Stomach (tissue), 9 donors: ENCODE data around the gene CACNA1E. TPM values are rescaled to one million over a fixed set of nuclear protein-coding genes. Genes with fewer than 3 reads are reported as not detected.

Experiments
- DNase-seq, 2 donors: peaks; one replicate each; pipeline versions ENCODE4 v3.0.0 to v3.0.0-alpha.2; 2013 to 2019
- H3K27ac ChIP-seq, 5 donors: fragments of 200-600 bp in 4 of 5; sonication (generic) in 4 of 5; one replicate each; pipeline ENCODE4 v1.5.1; 2013 to 2019; ENCODE audit warnings: mild to moderate bottlenecking in 1 of 5, moderate library complexity in 1 of 5
- H3K27me3 ChIP-seq, 3 donors: fragments of 200-600 bp; sonication (generic); one replicate each; pipeline ENCODE4 v1.5.1; 2017 to 2019; ENCODE audit warnings: mixed run types in 1 of 3
- H3K36me3 ChIP-seq, 4 donors: fragments of 200-600 bp; sonication (generic); 1 replicate in 3 of 4; 2 replicates in 1 of 4; pipeline ENCODE4 v1.5.1; 2016 to 2019
- H3K4me1 ChIP-seq, 4 donors: fragments of 200-600 bp; sonication (generic); one replicate each; pipeline ENCODE4 v1.5.1; 2016 to 2019
- H3K4me3 ChIP-seq, 4 donors: fragments of 200-600 bp; sonication (generic) in 3 of 4; one replicate each; pipeline ENCODE4 v1.5.1; 2016 to 2019; ENCODE audit warnings: mild to moderate bottlenecking in 1 of 4
- H3K9me3 ChIP-seq, 4 donors: fragments of 200-600 bp; sonication (generic); one replicate each; pipeline ENCODE4 v1.5.1; 2016 to 2019
- EP300 ChIP-seq: sonication (generic); formaldehyde crosslinking; IDR thresholded peaks from one replicate; pipeline ENCODE4 v1.6.1; 2017; ENCODE audit warnings: antibody characterized with exemption
- POLR2A ChIP-seq, 4 donors: fragments of 450-650 bp; IDR thresholded peaks; one replicate each; pipeline ENCODE4 v1.6.1; 2016; ENCODE audit warnings: antibody characterized with exemption in 4 of 4, control low read depth in 2 of 4, mild to moderate bottlenecking in 1 of 4, moderate library complexity in 1 of 4
- POLR2AphosphoS5 ChIP-seq, 3 donors: sonication (generic); formaldehyde crosslinking; IDR thresholded peaks; one replicate each; pipeline ENCODE4 v1.6.1; 2016; ENCODE audit warnings: antibody characterized with exemption in 3 of 3
- WGBS, 5 donors: extraction: QIAGEN DNeasy Blood & Tissue Kit in 3 of 5; methylation state at CpG; one replicate each; pipeline versions ENCODE4 v1.1.5 to v1.1.7; 2013 to 2018; 5-methylcytosine and 5-hydroxymethylcytosine counted together
- intact Hi-C: fragments of 100-400 bp; cut with DNase I; formaldehyde crosslinking; loops from one replicate; pipeline ENCODE4 v1.15.1; 2023; ENCODE audit warnings: low total_unique reads
- polyA plus RNA-seq, 3 donors: library from polyadenylated mRNA; stranded (reverse); fragments of 200-250 nt; gene quantifications; one replicate each; pipeline ENCODE4 v1.2.3, GENCODE V29; 2013
- total RNA-seq, 5 donors: library from RNA; depleted of rRNA; stranded (reverse); fragments of >200 nt; gene quantifications; one replicate each; pipeline versions ENCODE4 v1.1.0 to v1.2.3, GENCODE V29; 2014 to 2016
- TF ChIP-seq, protein P1 (sequence below), 7 experiments: fragments of 450-650 bp in 4 of 7; fragments of 200-600 bp in 3 of 7; sonication (generic) in 3 of 7; IDR thresholded peaks; one replicate each; pipeline ENCODE4 v1.5.1; 2016 to 2019; ENCODE audit warnings: antibody characterized with exemption in 7 of 7, control low read depth in 2 of 7, mild to moderate bottlenecking in 1 of 7
- donor health status: healthy with polysubstance abuse.
- donor health status: Bipolar disorder and iron deficiency.
- donor health status: healthy.

CACNA1E gene
- total and polyA plus RNA-seq, 8 donors, result under 0.01 to 1.8 (median 0.01) TPM; not detected in 4

DNA sequence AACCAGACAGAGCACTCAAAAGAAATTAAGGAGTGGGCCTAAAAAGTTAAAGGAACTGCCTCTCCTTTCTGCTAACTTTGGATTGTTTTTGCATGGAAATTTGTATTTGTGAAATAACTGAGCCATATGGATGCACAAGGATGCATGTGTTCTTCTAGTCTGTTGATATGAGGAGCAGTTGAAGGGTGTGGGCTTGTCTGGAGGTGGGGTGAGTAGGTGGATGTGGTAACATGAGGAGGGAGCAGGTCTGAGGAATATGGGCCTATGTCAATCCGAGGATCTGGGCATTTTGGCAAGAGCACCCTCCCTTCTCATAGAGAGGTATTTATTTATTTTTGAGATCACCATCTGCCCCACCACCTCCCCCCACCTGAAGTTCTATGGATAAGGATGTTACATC lies 13.4 kb downstream of the CACNA1E start:
- no peaks in the 10 kb centered on the region for H3K9me3 ChIP-seq
- H3K27ac ChIP-seq, result no peak overlapping the region
- TF ChIP-seq POLR2AphosphoS5 (IDR thresholded peaks at IDR 0.05), result no peak
- no peak for TF ChIP-seq POLR2A (IDR thresholded peaks at IDR 0.05)
- no peak for TF ChIP-seq EP300
- TF ChIP-seq, protein P1, sequence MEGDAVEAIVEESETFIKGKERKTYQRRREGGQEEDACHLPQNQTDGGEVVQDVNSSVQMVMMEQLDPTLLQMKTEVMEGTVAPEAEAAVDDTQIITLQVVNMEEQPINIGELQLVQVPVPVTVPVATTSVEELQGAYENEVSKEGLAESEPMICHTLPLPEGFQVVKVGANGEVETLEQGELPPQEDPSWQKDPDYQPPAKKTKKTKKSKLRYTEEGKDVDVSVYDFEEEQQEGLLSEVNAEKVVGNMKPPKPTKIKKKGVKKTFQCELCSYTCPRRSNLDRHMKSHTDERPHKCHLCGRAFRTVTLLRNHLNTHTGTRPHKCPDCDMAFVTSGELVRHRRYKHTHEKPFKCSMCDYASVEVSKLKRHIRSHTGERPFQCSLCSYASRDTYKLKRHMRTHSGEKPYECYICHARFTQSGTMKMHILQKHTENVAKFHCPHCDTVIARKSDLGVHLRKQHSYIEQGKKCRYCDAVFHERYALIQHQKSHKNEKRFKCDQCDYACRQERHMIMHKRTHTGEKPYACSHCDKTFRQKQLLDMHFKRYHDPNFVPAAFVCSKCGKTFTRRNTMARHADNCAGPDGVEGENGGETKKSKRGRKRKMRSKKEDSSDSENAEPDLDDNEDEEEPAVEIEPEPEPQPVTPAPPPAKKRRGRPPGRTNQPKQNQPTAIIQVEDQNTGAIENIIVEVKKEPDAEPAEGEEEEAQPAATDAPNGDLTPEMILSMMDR (IDR thresholded peaks at IDR 0.05), result no peak
- H3K36me3 ChIP-seq, result no peaks in the 10 kb centered on the region
- WGBS, 5 donors, result 39 to 63% (median 56%) methylated on average over 1 of the region's 1 CpG
- intact Hi-C loops, result no loop called here
- no peak for DNase-seq
- no peaks in the 10 kb centered on the region for H3K27me3 ChIP-seq
- H3K4me1 ChIP-seq, result no peaks in the 10 kb centered on the region
- H3K4me3 ChIP-seq, result no peak overlapping the region

DNA sequence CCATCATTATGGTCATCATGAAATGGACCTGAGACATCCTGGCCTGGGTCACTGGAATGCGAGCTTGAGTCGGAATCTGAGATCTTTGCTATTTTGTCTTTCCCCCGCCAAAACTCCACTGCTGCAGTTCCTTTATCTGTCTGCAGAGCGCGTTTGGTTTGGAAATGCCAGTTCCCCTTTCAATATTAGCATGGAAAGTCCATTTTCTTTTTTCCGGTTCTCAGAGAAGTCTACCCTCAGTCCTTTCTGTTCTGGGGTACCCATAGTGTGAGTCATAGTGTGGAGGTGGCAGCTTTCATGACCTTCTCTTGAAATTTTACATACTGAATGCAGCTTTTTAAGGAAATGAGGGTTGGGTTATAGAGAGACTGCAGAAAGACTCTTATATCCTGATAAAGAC lies 14.6 kb downstream of the CACNA1E start:
- Histone ChIP-seq H3K4me1 (no peaks in the 10 kb centered on the region), H3K36me3 (no peaks in the 10 kb centered on the region), H3K4me3 (no peak overlapping the region), H3K9me3 (no peaks in the 10 kb centered on the region), H3K27ac (no peak overlapping the region), H3K27me3 (no peaks in the 10 kb centered on the region)
- intact Hi-C loops, result no loop called here
- no peak for DNase-seq
- WGBS, 5 donors, result 71 to 83% (median 76%) methylated on average over 6 of the region's 6 CpGs
- TF ChIP-seq, protein P1 (IDR thresholded peaks at IDR 0.05), result no peak

DNA sequence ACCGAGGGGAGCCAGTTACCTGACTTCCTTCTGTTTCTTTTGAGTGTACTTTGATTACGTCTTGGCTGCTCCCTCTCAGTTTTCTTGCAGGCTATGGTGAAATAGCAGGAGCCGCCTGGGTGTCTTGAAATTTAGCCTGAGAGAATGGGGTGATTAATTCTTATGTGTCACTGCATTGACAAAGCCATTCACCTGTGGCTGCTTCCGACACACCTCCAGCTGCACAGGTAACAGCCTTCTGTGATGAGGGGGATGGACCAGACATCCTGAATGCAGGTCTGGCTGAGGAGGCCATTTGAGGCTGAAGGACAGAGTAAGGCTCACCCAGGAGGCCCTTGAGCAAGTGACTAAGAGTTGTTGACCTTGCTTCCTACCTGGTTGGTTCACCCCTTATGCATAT lies 16.5 kb downstream of the CACNA1E start:
- Histone ChIP-seq H3K4me1 (peaks cover 0 to 7% (median 0%) of the 10 kb centered on the region in 4 donors), H3K27ac (no peak overlapping the region), H3K27me3 (no peaks in the 10 kb centered on the region), H3K36me3 (no peaks in the 10 kb centered on the region), H3K4me3 (no peak overlapping the region), H3K9me3 (no peaks in the 10 kb centered on the region)
- no peak for TF ChIP-seq POLR2AphosphoS5 (IDR thresholded peaks at IDR 0.05)
- WGBS, 5 donors, result 86 to 95% (median 87%) methylated on average over 4 of the region's 4 CpGs
- intact Hi-C loops, result no loop called here
- no peak for DNase-seq

DNA sequence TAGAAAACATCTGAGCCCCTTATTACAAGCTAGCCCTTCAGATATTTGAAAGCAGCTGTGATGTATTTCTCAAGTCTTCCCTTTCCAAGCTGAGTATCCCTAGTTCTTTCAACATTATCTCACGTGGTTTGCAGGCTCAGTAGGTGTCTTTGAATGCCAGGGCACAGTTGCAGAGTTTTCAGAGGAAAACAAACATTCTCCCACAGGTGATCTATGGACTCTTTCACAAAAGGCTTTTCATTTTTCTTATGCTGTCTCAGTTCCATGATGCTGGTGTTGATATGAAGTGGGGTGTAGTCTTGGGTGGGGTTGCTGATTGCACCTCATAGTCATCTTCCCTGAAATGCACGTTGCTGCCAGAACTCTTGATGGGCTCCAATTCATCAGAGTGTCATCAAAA lies 17.3 kb downstream of the CACNA1E start:
- H3K27me3 ChIP-seq, result no peaks in the 10 kb centered on the region
- intact Hi-C loops, result no loop called here
- no peak overlapping the region for H3K27ac ChIP-seq
- no peak for DNase-seq
- H3K9me3 ChIP-seq, result no peaks in the 10 kb centered on the region
- TF ChIP-seq, protein P1 (IDR thresholded peaks at IDR 0.05), result no peak
- TF ChIP-seq POLR2A (IDR thresholded peaks at IDR 0.05), result no peak
- 17 to 56% (median 38%) methylated on average over 2 of the region's 2 CpGs for WGBS, 5 donors
- H3K4me1 ChIP-seq, result peaks cover 0 to 7% (median 0%) of the 10 kb centered on the region in 4 donors
- H3K36me3 ChIP-seq, result no peaks in the 10 kb centered on the region
- no peak overlapping the region for H3K4me3 ChIP-seq

DNA sequence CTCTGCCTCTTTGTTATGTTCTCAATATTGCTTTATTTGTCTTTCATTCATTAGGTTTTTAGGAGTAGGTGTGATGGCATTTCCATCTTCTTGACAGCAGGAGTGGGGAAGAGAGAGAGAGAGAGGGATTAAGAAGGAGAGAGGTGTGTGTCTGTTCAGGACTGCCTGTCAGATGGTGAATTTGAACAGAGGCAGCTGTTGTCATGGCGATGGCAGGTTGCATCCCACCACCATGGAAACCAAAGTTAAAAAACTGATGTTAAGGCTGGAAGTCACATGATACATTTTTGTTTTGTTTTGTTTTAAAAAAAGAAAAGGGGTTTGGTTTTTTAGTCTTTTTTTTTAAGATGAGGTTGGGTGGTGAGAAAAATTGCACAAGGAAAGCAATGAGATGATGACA lies 18.3 kb downstream of the CACNA1E start:
- peaks cover 0 to 7% (median 0%) of the 10 kb centered on the region in 4 donors for H3K4me1 ChIP-seq
- H3K9me3 ChIP-seq, result no peaks in the 10 kb centered on the region
- no peaks in the 10 kb centered on the region for H3K27me3 ChIP-seq
- 89 to 97% (median 94%) methylated on average over 1 of the region's 1 CpG for WGBS, 5 donors
- no peak overlapping the region for H3K4me3 ChIP-seq
- intact Hi-C loops, result no loop called here
- DNase-seq, result no peak
- no peak overlapping the region for H3K27ac ChIP-seq
- TF ChIP-seq POLR2A (IDR thresholded peaks at IDR 0.05), result no peak
- TF ChIP-seq EP300, result no peak
- no peak for TF ChIP-seq POLR2AphosphoS5 (IDR thresholded peaks at IDR 0.05)
- TF ChIP-seq, protein P1 (IDR thresholded peaks at IDR 0.05), result no peak
- H3K36me3 ChIP-seq, result no peaks in the 10 kb centered on the region
